Activated CD4-positive, alpha-beta T cell treated with anti-CD3 and anti-CD28 coated beads, Interleukin-2, amount 50 U/mL, for 24 hours (primary cell): ENCODE data around the gene TUBA1C.
"Not testable (repeated sequence)": the region's sequence is repeated elsewhere in the genome, so short reads cannot be mapped to it uniquely, and the experiment has no call there.

ENCODE experiments used
- DNase-seq, 2 donors: peaks; one replicate each; pipeline ENCODE4 v3.0.0-alpha.2; 2020; ENCODE audit warnings: low read depth in 1 of 2, low spot score in 1 of 2

Gene TUBA1C

GRCh38 chr12:49255456-49255855 lies 9.4 kb upstream of the TUBA1C start:
- not testable (repeated sequence) for DNase-seq

GRCh38 chr12:49255857-49256637 lies 8.8 kb upstream of the TUBA1C start:
- no peak for DNase-seq

DNA sequence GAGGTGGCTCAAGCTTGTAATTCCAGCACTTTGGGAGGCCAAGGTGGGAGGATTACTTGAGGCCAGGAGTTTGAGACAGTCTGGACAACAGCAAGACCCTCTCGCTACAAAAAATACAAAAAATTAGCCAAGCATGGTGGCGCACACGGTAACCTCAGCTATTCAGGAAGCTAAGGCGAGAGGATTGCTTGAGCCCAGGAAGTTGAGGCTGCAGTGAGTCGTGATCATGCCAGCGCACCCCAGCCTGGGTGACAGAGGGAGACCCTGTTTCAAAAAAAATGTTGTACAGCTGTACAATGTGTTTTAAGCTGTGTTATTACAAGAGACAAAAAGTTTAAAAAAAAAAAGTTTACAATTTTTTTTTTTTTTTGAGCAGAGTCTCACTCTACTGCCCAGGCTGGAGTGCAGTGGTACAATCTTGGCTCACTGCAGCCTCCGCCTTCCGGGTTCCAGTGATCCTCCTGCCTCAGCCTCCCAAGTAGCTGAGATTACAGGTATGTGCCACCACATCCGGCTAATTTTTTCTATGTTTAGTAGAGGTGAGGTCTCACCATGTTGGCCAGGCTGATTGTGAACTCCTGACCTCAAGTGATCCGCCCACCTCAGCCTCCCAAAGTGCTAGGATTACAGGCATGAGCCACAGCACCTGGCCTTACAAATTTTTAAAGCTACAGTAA lies 7.2 kb upstream of the TUBA1C start:
- not testable (repeated sequence) for DNase-seq

- no peak for DNase-seq
These were observed 5.4 kb upstream of the TUBA1C start for GRCh38 chr12:49259452-49259851.

DNA sequence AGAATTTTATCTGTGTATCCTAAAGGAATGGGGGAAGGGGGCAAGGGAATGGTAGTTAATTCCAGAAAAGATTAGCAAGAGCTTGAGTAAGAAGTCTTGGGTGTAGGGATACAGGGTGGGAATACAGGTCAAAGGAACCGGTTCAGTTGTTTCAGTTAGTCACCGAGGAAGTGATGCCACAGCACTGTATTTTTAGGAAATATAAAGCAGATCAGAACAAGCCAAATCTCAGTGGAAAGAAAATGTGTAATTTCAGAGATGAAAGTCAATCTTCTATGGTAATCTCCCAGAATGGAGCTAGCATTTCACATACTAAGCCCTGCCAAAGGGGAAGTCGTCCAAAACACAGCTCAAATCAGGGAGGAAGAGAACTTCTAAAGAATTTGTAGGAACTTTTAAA lies 4.7 kb upstream of the TUBA1C start:
- DNase-seq: no peak

DNA sequence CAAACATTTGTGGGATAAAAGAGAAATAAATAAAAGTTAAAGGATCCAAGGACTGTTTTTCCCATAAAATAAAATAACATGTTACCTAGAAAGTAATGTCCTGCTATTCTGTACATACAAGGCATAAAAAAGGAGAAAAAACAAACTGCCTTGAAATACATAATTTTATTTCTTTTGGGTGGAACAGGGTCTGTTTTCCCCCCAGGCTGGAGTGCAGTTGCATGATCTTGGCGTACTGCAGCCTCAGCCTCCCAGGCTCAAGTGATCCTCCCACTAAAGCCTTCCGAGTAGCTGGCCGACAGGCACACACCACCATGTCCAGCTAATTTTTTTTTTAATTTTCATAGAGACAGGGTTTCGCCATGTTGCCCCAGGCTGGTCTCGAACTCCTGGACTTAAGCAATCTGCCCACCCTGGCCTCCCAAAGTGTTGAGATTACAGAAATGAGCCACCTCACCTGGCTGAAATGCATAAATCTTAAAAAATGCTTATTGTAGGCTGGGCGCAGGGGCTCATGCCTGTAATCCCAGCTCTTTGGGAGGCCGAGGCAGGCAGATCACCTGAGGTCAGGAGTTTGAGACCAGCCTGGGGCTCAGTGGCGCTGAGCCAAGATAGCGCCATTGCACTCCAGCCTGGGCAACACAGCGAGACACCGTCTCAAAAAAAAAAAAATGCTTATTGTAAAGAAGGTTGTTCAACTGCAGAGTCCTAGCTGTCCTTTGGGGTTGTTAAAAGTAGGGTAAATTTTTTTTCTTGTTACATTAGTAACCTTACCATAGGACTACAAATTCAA lies 4.1 kb upstream of the TUBA1C start:
- no peak for DNase-seq

GRCh38 chr12:49261721-49262120 lies 3.2 kb upstream of the TUBA1C start:
- no peak for DNase-seq

- no peak for DNase-seq
These were observed 1.5 kb upstream of the TUBA1C start for GRCh38 chr12:49263400-49263763.

GRCh38 chr12:49264466-49264872 lies 413 bp upstream of the TUBA1C start:
- peak in 1 of 2 donors; percentile 11 for DNase-seq

DNA sequence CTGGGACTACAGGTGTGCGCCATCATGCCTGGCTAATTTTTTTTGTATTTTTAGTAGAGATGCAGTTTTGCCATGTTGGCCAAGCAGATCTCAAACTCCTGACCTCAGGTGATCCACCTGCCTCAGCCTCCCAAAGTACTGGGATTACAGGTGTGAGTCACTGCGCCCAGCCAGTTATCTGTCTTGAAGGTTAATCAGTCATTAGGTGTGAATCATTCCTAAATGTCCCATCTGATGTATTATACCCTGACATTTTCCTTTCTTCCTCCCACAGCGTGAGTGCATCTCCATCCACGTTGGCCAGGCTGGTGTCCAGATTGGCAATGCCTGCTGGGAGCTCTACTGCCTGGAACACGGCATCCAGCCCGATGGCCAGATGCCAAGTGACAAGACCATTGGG lies 4.3 kb downstream of the TUBA1C start:
- DNase-seq: not testable (repeated sequence)

- no peak for DNase-seq
These were observed 8.2 kb downstream of the TUBA1C start for GRCh38 chr12:49272790-49273725.

DNA sequence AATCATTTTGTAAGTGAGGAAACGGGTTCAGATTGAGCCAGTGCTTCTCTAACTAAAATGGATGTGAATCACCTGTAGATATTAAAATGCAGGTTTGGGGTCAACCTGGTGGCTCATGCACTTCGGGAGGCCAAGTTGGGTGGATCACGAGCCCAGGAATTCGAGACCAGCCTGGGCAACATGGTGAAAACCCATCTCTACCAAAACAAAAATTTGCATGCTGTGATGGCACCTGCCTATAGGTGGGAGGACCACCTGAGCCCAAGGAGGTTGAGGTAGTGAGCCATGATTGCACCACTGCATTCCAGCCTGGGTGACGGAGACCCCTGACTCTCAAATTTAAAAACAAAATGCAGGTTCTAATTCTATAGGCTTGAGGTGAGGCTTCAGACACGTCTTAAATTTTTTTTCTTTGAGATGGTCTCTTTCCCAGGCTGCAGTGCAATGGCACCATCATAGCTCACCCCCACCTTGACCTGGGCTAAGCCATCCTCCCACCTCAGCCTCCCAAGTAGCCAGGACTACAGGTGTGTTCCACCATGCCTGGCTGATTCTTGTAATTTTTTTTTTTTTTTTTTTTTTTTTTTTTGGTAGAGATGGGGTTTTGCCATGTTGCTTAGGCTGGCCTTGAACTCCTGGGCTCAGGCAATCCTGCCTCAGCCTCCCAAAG lies 9.0 kb downstream of the TUBA1C start:
- no peak for DNase-seq

GRCh38 chr12:49274396-49275069 lies 9.7 kb downstream of the TUBA1C start:
- no peak for DNase-seq

DNA sequence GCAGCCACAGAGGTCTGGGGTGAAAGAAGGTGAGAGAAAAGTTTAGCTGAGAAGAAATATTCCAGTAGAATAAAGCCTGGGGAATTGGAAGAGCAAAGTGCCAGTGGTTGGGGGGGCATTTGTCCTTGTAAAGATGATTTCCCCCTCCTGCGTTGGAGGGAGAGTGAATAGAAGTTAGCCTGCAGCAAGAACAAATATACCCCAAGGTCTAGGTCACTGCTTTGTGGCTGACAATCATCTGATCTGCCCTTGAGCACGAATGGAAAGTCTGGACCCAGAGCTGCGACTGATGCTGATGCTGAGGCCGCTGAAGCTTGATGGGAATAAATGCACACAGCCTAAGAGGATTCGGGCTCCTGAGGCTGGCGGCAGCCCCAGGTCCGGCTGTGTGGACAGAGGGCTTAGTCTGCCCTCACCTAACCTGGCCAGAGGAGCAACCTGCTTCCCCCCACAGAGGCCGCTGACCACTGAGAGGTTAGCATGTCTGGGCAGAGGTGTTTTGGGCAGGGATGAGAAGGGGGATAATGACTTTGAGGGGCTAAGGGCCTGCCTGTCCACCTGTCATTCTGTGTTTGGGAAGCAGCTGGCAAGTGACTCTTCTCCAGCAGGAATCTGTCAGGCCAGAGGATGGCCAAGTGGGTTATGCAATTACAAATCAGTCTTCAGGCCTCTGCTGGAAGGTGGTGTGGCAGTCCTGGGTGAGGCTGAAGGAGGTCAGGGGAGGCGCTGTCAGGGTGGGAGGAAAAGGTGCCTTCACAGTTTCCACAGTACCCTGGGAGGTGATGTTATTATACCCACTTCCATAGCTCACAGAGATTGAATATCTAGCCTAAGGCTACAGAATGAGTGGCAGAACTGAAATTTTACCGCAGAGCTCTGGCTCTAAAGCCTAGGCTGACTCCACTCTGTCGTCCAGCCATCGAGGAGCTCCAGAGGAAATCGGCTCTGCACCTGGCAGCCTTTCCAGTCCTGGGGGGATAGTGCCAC lies 11.7 kb downstream of the TUBA1C start:
- no peak for DNase-seq

GRCh38 chr12:49277466-49277865 lies 12.6 kb downstream of the TUBA1C start:
- DNase-seq: no peak

GRCh38 chr12:49279706-49280159 lies 14.9 kb downstream of the TUBA1C start:
- no peak for DNase-seq

- DNase-seq: not testable (repeated sequence)
These were observed 15.7 kb downstream of the TUBA1C start for GRCh38 chr12:49280545-49280944.

DNA sequence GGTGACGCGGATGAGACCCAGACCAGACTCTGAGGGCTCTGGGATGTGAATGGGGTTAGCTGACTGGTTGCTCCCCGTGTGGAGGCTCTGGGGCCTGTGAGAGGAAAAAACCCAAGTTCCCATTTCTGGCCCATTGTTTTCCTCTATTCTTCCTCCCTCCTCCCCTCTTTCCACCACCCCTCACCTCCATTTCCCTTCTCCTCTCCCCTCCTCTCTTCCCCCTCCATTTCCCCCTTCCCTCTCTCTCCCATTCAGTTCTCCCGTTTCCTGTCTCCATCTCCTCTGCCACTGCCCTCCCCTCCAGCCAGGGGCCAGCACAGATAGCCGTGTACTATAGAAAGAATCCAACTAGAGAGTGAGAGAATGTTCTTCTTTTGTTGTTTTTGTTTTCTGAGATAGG lies 17.4 kb downstream of the TUBA1C start:
- DNase-seq: no peak
